Measurements from ENCODE around the gene SEC16A.

Gene SEC16A

GRCh38 chr9:136482793-136483588, at the start of gene SEC16A:
Gene SEC16A (minus strand): TSS chr9:136483040. CDS start chr9:136477615, 5,425 bp downstream.
- DNase-seq: peak; percentile 55

- no peak for DNase-seq
These were observed 49.3 kb upstream of the SEC16A start for GRCh38 chr9:136531904-136532798.

- no peak for DNase-seq
These were observed 48.5 kb upstream of the SEC16A start for GRCh38 chr9:136531186-136531903.

- DNase-seq: no peak
These were observed 47.7 kb upstream of the SEC16A start for GRCh38 chr9:136530461-136531089.

GRCh38 chr9:136529516-136530460, 46.9 kb upstream of the SEC16A start:
- no peak for DNase-seq

- DNase-seq: no peak
These were observed 46.0 kb upstream of the SEC16A start for GRCh38 chr9:136528716-136529341.

GRCh38 chr9:136527721-136528710, 45.2 kb upstream of the SEC16A start:
- no peak for DNase-seq

- no peak for DNase-seq
These were observed 44.3 kb upstream of the SEC16A start for GRCh38 chr9:136527131-136527530.

- DNase-seq: no peak
These were observed 43.8 kb upstream of the SEC16A start for GRCh38 chr9:136526625-136527066.

GRCh38 chr9:136525841-136526499, 43.1 kb upstream of the SEC16A start:
- no peak for DNase-seq

GRCh38 chr9:136525207-136525606, 42.4 kb upstream of the SEC16A start:
- DNase-seq: no peak

- no peak for DNase-seq
These were observed 39.7 kb upstream of the SEC16A start for GRCh38 chr9:136522314-136523237.

GRCh38 chr9:136521537-136521936, 38.7 kb upstream of the SEC16A start:
- no peak for DNase-seq

GRCh38 chr9:136520053-136520540, 37.3 kb upstream of the SEC16A start:
- DNase-seq: no peak

GRCh38 chr9:136519263-136520052, 36.6 kb upstream of the SEC16A start:
- DNase-seq: no peak

- DNase-seq: no peak
These were observed 35.8 kb upstream of the SEC16A start for GRCh38 chr9:136518623-136519022.

- no peak for DNase-seq
These were observed 35.1 kb upstream of the SEC16A start for GRCh38 chr9:136517950-136518349.

Measured in NCI-H187 treated with DMSO at 0.1 percent for 48 hours (cell line).